ENCODE data around the gene NEU2. TPM values are rescaled to one million over a fixed set of nuclear protein-coding genes. Genes with fewer than 3 reads are reported as not detected.

The NEU2 gene
- polyA plus RNA-seq: not detected

DNA sequence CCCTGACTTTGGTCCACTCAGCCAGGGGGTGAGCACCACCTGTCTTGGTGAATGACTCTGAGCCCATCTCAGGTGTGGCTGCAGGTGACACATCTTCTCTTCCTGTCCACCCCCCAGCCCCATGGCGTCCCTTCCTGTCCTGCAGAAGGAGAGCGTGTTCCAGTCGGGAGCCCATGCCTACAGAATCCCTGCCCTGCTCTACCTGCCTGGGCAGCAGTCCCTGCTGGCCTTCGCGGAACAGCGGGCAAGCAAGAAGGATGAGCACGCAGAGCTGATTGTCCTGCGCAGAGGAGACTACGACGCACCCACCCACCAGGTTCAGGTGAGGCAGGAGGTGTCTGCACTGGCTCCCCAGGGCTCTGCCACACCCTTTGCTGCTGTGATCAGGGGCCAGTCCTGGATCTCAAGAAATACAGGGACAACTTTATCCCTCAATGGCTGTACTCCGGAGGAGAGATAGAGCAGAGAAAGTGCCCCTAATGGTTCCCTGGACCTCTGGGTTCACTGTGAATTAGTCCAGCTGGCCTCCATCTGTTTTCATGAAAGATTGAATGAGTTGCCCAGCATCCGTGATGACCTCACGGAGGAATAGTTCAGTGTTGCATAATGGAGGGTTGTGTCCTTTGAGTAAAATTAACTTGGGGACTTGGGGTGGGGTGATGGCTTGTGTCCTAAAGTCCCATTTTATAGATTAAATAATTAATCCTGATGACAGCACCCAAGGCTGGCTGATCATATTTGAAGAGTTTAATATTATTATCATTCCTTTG, at the start of gene NEU2:
Gene NEU2, plus strand, starts transcription at position 122 of the 770 bp plus-strand sequence. Its CDS starts 0 bp downstream, at position 122.
- Mint-ChIP-seq H3K27me3 (ENCODE audit: low read depth in 3 of 3) (peaks cover 0 to 3% (median 2%) of the 10 kb centered on the region in 3 donors), H3K9me3 (no peaks in the 10 kb centered on the region), H3K4me3 (no peak within 1 kb of the TSS), H3K4me1 (peaks cover 0 to 5% of the 10 kb centered on the region in 2 donors), H3K27ac (peak within 1 kb of the TSS in 1 of 6 donors; percentile 14), H3K36me3 (no peaks in the 10 kb centered on the region)
- no peak for DNase-seq

DNA sequence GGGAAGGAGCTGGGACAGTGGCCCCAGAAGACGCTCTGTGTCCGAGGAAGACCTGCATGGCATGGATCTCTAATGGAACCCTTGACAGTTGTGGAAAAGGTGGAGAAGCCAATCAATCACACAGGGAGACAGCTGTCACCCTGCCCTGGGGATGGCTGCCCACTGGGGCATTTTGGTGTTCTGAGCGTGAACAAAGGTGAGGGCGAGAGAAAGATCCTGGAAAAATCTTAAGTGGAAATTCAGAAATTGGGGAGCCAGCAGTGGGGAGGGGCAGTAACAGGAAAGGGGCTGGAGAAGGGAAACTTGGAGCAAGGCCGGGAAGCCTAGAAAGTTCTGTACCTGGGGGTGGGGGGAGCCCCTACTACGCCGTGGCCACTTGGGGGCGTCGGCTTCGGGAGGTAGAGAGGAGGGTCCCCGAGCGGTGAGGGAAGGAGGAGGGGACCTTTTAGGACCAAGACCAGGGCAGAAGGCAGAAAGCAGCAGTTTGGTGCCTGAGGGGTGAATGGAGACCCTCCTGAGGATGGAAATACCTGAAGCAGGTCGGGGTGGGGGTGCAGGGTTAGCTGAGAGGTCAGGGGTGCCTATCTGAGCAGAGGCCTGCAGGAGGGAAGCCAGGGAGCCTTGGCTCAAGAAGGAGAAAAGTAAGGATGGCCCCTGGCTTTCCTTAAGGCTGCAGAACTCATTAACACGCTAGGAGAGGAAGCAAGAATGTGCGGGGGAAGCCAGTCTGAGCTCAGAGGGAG, 49.4 kb upstream of the NEU2 start:
- no peak for DNase-seq
- Mint-ChIP-seq H3K9me3 (peaks cover 0 to 5% (median 0%) of the 10 kb centered on the region in 6 donors), H3K27ac (no peak overlapping the region), H3K4me3 (no peak overlapping the region), H3K27me3 (ENCODE audit: low read depth in 3 of 3) (peaks cover 3 to 8% (median 5%) of the 10 kb centered on the region in 3 donors), H3K4me1 (no peaks in the 10 kb centered on the region), H3K36me3 (peaks cover 0 to 7% (median 4%) of the 10 kb centered on the region in 3 donors)

DNA sequence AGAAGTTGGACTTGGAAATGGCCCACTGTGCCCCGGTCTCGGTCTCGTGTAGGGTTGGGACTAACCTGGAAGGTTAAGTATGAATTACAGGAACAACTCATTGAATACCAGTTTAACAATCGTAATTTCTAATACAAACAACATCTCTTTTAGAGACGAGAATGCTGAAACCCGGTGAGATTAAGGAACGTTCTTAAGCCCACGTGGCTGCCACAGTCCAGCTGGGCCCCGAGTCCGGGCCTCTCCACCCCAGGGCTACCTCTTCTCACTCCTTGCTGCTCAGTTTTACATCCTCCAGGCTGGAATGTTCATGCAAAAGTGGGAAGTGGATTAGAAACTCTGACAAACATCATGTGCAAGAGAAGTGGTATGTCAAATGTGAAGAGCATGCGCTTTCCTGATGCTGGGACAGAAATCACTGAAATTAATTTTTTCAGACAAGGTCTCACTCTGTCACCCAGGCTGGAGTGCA, 48.8 kb upstream of the NEU2 start:
- peaks cover 0 to 7% (median 4%) of the 10 kb centered on the region in 3 donors for H3K36me3 Mint-ChIP-seq
- H3K4me1 Mint-ChIP-seq: no peaks in the 10 kb centered on the region
- DNase-seq: no peak
- H3K9me3 Mint-ChIP-seq: peaks cover 0 to 5% (median 0%) of the 10 kb centered on the region in 6 donors
- H3K4me3 Mint-ChIP-seq: no peak overlapping the region
- H3K27ac Mint-ChIP-seq: no peak overlapping the region
- H3K27me3 Mint-ChIP-seq (ENCODE audit: low read depth in 3 of 3): peaks cover 3 to 8% (median 5%) of the 10 kb centered on the region in 3 donors

DNA sequence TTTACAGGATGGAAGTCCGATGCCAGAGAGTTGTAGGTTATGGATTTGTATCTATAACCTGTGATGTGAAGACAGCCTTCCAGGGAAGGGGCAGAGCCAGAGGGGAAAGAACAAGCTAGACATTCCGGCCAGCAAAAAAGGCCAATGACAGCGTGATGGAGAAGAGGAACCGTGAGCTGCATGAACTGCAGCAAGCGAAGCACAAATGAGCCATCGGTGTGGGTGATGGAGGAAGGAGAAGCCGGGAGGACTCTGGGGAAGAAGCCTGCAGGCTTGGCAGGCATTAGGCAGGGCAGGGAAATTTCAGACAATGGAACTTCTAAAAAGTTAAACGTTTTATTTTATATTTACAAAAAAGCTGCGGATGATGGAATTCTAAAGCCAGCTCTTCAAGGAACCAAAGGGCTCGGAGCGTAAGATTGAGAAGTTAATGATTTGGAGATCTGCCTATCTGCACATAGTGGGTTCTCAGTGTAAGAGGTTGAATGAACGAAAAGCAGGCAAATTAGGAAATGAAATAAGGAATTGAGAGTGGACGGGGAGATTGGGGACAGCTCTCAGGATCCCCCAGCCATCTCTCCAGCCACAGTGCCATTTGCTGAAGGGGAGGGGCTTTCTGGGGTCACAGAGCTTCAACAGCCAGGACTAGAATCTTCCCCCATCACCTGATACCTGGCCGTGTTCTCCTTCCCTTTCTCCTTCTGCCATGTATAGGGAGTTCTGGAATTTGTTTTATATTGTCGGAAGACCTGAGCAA, 47.8 kb upstream of the NEU2 start:
- Mint-ChIP-seq H3K4me1 (no peaks in the 10 kb centered on the region), H3K9me3 (peaks cover 0 to 5% (median 0%) of the 10 kb centered on the region in 6 donors), H3K36me3 (peaks cover 0 to 7% (median 4%) of the 10 kb centered on the region in 3 donors), H3K4me3 (no peak overlapping the region), H3K27ac (no peak overlapping the region), H3K27me3 (ENCODE audit: low read depth in 3 of 3) (peaks cover 3 to 5% (median 5%) of the 10 kb centered on the region in 3 donors)
- DNase-seq: no peak

DNA sequence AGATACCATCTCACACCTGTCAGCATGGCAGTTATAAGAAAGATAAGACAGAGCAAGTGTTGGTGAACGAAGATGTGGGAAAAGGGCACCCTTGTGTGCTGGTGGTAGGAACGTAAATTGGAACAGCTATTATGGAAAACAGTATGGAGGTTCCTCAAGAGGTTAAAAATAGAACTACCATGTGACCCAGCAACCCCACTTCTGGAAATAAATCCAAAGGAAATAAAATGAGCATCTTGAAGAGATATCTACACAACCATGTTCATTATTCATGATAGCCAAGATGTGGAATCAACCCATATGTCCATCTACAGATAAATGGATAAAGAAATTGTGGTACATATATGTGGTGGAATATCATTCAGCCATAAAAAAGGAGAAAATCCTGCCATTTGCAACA, 46.3 kb upstream of the NEU2 start:
- Mint-ChIP-seq H3K27me3 (ENCODE audit: low read depth in 3 of 3) (peaks cover 4 to 5% (median 5%) of the 10 kb centered on the region in 3 donors), H3K4me1 (no peaks in the 10 kb centered on the region), H3K27ac (no peak overlapping the region)

DNA sequence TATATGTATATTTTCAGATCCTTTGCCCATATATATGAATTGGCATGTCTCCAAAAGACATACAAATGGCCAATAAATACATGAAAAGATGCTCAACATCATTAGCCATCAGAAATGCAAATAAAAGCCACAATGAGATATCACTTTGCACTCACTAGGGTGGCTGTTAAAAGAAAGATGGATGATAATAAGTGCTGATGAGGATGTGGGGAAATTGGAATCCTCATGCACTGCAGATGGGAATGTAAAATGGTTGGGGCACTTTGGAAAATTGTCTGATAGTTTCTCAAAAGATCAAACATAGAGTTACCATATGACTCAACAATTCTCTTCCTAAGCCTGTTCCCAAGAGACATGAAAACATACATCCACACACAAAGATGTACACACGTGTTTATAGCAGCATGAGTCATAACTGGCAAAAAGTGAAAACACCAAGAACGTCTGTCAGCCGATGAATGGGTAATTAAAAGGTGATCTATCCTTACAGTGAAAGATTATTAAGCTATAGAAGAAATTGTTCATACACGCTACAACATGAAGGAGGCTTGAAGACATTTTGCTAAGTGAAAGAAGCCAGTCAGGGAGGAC, 39.1 kb upstream of the NEU2 start:
- Mint-ChIP-seq H3K27ac (no peak overlapping the region), H3K27me3 (ENCODE audit: low read depth in 3 of 3) (peaks cover 0 to 4% (median 3%) of the 10 kb centered on the region in 3 donors), H3K36me3 (no peaks in the 10 kb centered on the region), H3K9me3 (peaks cover 0 to 3% (median 0%) of the 10 kb centered on the region in 6 donors), H3K4me3 (no peak overlapping the region), H3K4me1 (no peaks in the 10 kb centered on the region)
- no peak for DNase-seq

More for the DNA sequence above, 46.3 kb upstream of the NEU2 start:
- Mint-ChIP-seq H3K36me3 (peaks cover 0 to 7% (median 4%) of the 10 kb centered on the region in 3 donors), H3K9me3 (peaks cover 0 to 5% (median 0%) of the 10 kb centered on the region in 6 donors), H3K4me3 (no peak overlapping the region)
- no peak for DNase-seq

DNA sequence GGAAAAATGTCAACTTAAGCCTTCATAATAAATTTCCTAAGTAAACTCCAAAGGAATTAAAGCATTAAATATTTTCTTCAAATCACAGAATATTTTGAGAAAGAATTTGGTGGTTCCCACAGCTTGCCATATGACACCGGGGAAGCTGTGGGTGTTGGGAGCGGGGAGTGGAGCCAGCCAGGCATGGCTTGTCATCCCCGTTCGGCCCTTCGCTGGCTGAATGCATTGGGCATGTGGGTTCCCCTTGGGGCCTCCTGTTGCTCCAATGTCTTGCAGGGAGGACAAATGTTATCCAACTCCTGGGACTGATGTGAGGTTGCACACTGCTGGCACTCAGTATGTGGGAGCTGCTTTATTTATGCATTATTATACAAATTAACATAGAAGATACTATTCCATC, 38.0 kb upstream of the NEU2 start:
- no peak for DNase-seq
- H3K4me1 Mint-ChIP-seq: no peaks in the 10 kb centered on the region
- no peak overlapping the region for H3K27ac Mint-ChIP-seq
- H3K9me3 Mint-ChIP-seq: no peaks in the 10 kb centered on the region
- H3K4me3 Mint-ChIP-seq: no peak overlapping the region
- peaks cover 0 to 4% (median 3%) of the 10 kb centered on the region in 3 donors for H3K27me3 Mint-ChIP-seq (ENCODE audit: low read depth in 3 of 3)
- no peaks in the 10 kb centered on the region for H3K36me3 Mint-ChIP-seq

DNA sequence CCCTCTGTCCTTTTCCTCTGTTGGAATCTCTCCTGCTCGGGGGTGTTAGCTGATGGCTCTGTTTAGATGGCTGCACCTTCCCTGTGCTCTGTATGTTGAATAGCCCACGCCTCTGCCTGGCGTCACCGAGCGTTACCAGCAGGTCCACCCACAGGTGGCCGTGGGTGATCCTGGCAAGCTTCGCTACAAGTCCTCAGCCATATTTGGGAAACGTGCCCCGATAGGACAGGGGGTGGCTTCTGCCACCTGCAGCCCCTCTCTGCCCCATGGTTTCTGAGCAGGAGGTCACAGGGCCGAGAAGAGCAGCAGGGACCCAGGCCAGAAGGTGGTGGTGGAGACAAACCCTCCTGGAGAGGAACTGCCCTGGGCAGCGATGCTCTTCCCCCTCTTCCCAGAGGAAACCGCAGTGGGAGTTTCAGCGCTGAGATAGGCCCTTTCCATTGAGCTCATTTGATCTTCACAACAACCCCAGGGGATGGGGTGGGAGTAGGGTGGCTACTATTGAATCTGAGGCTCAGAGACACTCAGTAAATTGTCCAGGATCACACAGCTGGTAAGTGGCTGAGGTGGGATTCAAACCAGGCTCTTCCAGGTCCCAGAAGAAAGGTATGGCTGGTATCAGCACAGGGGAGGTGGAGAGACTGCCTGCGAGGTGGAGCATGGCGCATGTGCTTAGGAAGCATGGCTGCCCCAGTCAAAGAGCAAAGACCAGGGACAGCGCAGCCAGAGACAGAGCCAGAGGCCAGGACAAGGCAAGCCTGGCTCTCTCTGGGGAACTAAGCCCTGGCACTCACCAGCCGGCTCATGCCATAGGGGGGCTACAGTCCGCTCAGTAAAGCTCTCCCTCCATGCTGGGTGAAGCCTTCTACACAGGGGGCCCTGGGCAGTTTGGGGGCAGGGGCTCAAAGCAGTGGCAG, 34.5 kb upstream of the NEU2 start:
- H3K4me1 Mint-ChIP-seq: no peaks in the 10 kb centered on the region
- H3K27ac Mint-ChIP-seq: no peak overlapping the region
- H3K27me3 Mint-ChIP-seq (ENCODE audit: low read depth in 3 of 3): peaks cover 0 to 5% (median 0%) of the 10 kb centered on the region in 3 donors
- H3K36me3 Mint-ChIP-seq: no peaks in the 10 kb centered on the region
- no peak overlapping the region for H3K4me3 Mint-ChIP-seq
- H3K9me3 Mint-ChIP-seq: no peaks in the 10 kb centered on the region
- DNase-seq: no peak

DNA sequence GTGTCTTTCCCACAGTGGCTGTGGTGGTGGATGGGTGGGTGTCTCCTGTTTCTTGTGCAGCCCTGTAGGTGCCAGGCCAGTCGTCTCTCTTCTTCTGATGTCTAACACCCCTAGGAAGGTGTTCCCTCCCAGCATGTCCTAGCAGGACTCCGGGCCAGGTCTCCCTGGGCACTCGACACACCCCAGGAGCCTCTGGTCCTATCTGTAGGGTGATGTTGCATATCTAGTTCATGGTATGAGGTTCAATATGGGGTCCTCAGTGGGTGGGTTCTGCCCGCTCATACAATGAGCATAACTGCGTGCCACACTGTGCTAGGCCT, 33.8 kb upstream of the NEU2 start:
- Mint-ChIP-seq H3K9me3 (no peaks in the 10 kb centered on the region), H3K36me3 (no peaks in the 10 kb centered on the region), H3K27ac (no peak overlapping the region), H3K4me1 (no peaks in the 10 kb centered on the region), H3K27me3 (ENCODE audit: low read depth in 3 of 3) (peaks cover 0 to 5% (median 2%) of the 10 kb centered on the region in 3 donors), H3K4me3 (no peak overlapping the region)
- no peak for DNase-seq

DNA sequence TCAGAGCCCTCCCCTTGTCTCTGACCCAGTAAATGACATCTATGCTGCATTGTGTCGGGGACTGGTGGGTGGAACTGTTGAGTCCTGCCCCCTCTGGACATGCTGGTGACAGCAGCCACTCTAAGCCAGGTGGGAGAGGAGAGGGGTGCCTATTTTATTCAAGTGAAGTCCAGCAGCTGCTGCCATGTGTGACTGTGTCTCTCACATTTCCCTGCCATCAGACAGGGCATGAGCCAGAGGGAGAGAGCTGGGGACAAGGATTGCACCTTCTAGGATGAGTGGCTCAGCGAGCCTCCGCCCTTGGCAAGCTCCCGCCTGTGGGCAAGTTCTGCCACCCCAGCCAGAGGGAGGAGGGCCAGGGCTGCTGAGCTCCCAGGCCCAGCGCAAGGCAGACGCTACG, 33.1 kb upstream of the NEU2 start:
- no peaks in the 10 kb centered on the region for H3K9me3 Mint-ChIP-seq

DNA sequence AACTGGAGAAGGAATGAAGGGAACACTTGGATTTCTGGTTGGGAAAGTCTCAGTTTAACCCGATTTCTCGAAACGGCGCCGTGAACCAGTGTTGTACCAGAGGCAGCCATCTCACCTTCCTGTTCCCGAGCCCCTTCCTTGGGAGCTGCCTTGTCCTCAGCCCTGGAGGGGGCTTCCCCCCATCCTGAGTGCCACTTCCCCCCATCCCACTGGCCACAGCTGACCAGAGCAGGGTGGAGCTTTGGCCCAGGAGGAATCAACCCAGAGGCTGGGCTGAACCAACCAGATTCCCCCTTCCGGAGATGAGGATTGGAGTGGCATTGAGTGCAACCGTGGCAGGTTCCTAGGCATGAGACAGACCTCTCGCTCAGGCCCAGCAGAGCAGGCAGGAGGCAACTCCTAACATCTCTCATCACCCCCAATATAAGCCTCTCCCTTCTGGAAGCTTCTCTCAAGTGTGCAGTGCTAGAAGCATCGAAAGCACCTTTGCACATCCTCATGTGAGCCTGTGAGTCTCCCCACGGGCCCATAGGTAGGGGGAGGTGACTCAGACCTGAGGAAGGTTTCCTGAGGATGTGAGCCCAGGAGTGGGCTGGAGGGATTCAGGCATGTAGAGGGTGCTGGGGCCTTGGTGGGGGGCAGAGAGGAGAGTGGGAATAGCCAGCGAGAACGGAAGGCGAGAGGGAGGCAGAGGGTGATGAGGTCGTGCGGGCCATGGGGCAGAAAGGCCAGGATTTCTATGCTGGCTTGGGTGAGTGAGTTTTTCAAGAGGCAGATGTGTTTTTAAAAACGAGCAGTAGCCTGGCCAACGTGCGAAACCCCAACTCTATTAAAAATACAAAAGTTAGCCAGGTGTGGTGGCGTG, 31.4 kb upstream of the NEU2 start:
- DNase-seq: no peak
- no peaks in the 10 kb centered on the region for H3K9me3 Mint-ChIP-seq
- peaks cover 0 to 5% (median 2%) of the 10 kb centered on the region in 3 donors for H3K27me3 Mint-ChIP-seq (ENCODE audit: low read depth in 3 of 3)
- no peak overlapping the region for H3K4me3 Mint-ChIP-seq
- no peaks in the 10 kb centered on the region for H3K4me1 Mint-ChIP-seq
- H3K36me3 Mint-ChIP-seq: no peaks in the 10 kb centered on the region
- no peak overlapping the region for H3K27ac Mint-ChIP-seq

More for the DNA sequence above, 33.1 kb upstream of the NEU2 start:
- Mint-ChIP-seq H3K27ac (no peak overlapping the region), H3K27me3 (ENCODE audit: low read depth in 3 of 3) (peaks cover 0 to 5% (median 2%) of the 10 kb centered on the region in 3 donors), H3K4me1 (no peaks in the 10 kb centered on the region), H3K36me3 (no peaks in the 10 kb centered on the region), H3K4me3 (no peak overlapping the region)
- no peak for DNase-seq

Data from immature natural killer cell (primary cell).